ENCODE data around the gene ANKLE1. TPM values are rescaled to one million over a fixed set of nuclear protein-coding genes. Genes with fewer than 3 reads are reported as not detected.
A peak's percentile ranks its signal among the peaks of the same experiment; 100 is the strongest.

The ANKLE1 gene
- total and polyA plus RNA-seq, 2 donors (not counting 3 experiments of a cell fraction or from before 2014, with no cell fraction given), result 1.9 to 3.1 TPM

- Histone ChIP-seq H3K27me3 (ENCODE audit: control insufficient read depth in 2 of 2, insufficient read depth in 2 of 2, low read length in 2 of 2) (no peaks in the 10 kb centered on the region), H4K20me1 (replicated peaks; ENCODE audit: control insufficient read depth, extremely low read depth, insufficient read depth, low read length) (no peaks in the 10 kb centered on the region), H3K9ac (replicated peaks; ENCODE audit: extremely low read depth, insufficient read depth, low read length) (no peak overlapping the region), H3K9me1 (replicated peaks; ENCODE audit: control insufficient read depth, extremely low read depth, insufficient read depth, low read length) (no peaks in the 10 kb centered on the region), H3K4me3 (replicated peaks in 1 of 3; ENCODE audit: insufficient read depth in 1 of 3, low read depth in 1 of 3, low read length in 3 of 3) (no peak overlapping the region), H3K79me2 (ENCODE audit: control insufficient read depth, insufficient read depth, low read length) (no peaks in the 10 kb centered on the region), H2AFZ (ENCODE audit: low read depth, low read length) (no peak overlapping the region), H3K27ac (ENCODE audit: insufficient read depth, low read depth, low read length) (no peak overlapping the region), H3K9me3 (replicated peaks; ENCODE audit: control insufficient read depth, insufficient read depth, low read length) (no peaks in the 10 kb centered on the region), H3K4me1 (ENCODE audit: control insufficient read depth, extremely low read depth, insufficient read depth, low read length) (peaks cover 12% of the 10 kb centered on the region), H3K36me3 (ENCODE audit: control insufficient read depth in 2 of 2, extremely low read depth in 1 of 2, insufficient read depth in 2 of 2, low read length in 2 of 2) (peaks cover 0 to 3% of the 10 kb centered on the region in 2 experiments), H3K4me2 (ENCODE audit: insufficient read depth, low read length) (no peak overlapping the region)
- TF ChIP-seq, protein P1, sequence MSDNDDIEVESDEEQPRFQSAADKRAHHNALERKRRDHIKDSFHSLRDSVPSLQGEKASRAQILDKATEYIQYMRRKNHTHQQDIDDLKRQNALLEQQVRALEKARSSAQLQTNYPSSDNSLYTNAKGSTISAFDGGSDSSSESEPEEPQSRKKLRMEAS (IDR thresholded peaks at IDR 0.05; ENCODE audit: insufficient read depth, insufficient read length), result no peak
- TF ChIP-seq GATA2 (IDR thresholded peaks at IDR 0.05; ENCODE audit: insufficient read depth, insufficient read length, low read depth, low read length), result no peak
- no peak for TF ChIP-seq FOS (IDR thresholded peaks at IDR 0.05; ENCODE audit: borderline replicate concordance, insufficient read depth, low read length)
- DNase-seq (ENCODE audit: low read depth, low spot score) (no peak), FAIRE-seq (no peak)
- ChIA-PET POLR2A (no interaction called here), CTCF (interaction anchor here (0.8 to 4.4 kb wide), 14 partner anchors 11 to 98 kb away, joined by 3 to 70 read pairs (median 6); partner anchors contain the start of genes ABHD8, ANKLE1, ANO8 and MRPL34)
- dilution Hi-C loops (cut with MboI; ENCODE audit: extremely low pct_ligation_motif_present, low sequenced_read_pairs), result no loop called here
- no TSS peak for BruUV-seq (replicated peaks)
- intact Hi-C loops (cut with micrococcal nuclease), result loop anchor here (2.0 kb wide), 1 partner anchor 53 kb away; no protein-coding TSS in a partner anchor
Observed at GRCh38 chr19:17293605-17294004, 11.9 kb downstream of the ANKLE1 start.

- Histone ChIP-seq H3K4me2 (ENCODE audit: insufficient read depth, low read length) (no peak overlapping the region), H3K79me2 (ENCODE audit: control insufficient read depth, insufficient read depth, low read length) (no peaks in the 10 kb centered on the region), H3K9ac (replicated peaks; ENCODE audit: extremely low read depth, insufficient read depth, low read length) (no peak overlapping the region), H2AFZ (ENCODE audit: low read depth, low read length) (no peak overlapping the region), H3K27me3 (ENCODE audit: control insufficient read depth in 2 of 2, insufficient read depth in 2 of 2, low read length in 2 of 2) (no peaks in the 10 kb centered on the region), H3K4me3 (replicated peaks in 1 of 3; ENCODE audit: insufficient read depth in 1 of 3, low read depth in 1 of 3, low read length in 3 of 3) (no peak overlapping the region), H4K20me1 (replicated peaks; ENCODE audit: control insufficient read depth, extremely low read depth, insufficient read depth, low read length) (no peaks in the 10 kb centered on the region), H3K27ac (ENCODE audit: insufficient read depth, low read depth, low read length) (no peak overlapping the region), H3K9me3 (replicated peaks; ENCODE audit: control insufficient read depth, insufficient read depth, low read length) (no peaks in the 10 kb centered on the region), H3K4me1 (ENCODE audit: control insufficient read depth, extremely low read depth, insufficient read depth, low read length) (peaks cover 12% of the 10 kb centered on the region), H3K9me1 (replicated peaks; ENCODE audit: control insufficient read depth, extremely low read depth, insufficient read depth, low read length) (no peaks in the 10 kb centered on the region), H3K36me3 (ENCODE audit: control insufficient read depth in 2 of 2, extremely low read depth in 1 of 2, insufficient read depth in 2 of 2, low read length in 2 of 2) (peaks cover 0 to 3% of the 10 kb centered on the region in 2 experiments)
- no TSS peak for BruUV-seq (replicated peaks)
- intact Hi-C loops (cut with micrococcal nuclease), result no loop called here
- no peak for TF ChIP-seq GATA2 (IDR thresholded peaks at IDR 0.05; ENCODE audit: insufficient read depth, insufficient read length, low read depth, low read length)
- TF ChIP-seq POLR2A (IDR thresholded peaks at IDR 0.05; ENCODE audit: low read depth, low read length), result no peak
- no peak for TF ChIP-seq FOS (IDR thresholded peaks at IDR 0.05; ENCODE audit: borderline replicate concordance, insufficient read depth, low read length)
- no peak for TF ChIP-seq JUN (IDR thresholded peaks at IDR 0.05; ENCODE audit: borderline replicate concordance, insufficient read depth, insufficient read length, low read depth)
- TF ChIP-seq CTCF (IDR thresholded peaks at IDR 0.05; ENCODE audit: extremely low read depth in 1 of 2, insufficient read depth in 1 of 2, low read depth in 1 of 2, low read length in 2 of 2), result no peak
- TF ChIP-seq, protein P1 (IDR thresholded peaks at IDR 0.05; ENCODE audit: insufficient read depth, insufficient read length), result no peak
- TF ChIP-seq EZH2 (IDR thresholded peaks at IDR 0.05; ENCODE audit: borderline replicate concordance, low read depth, low read length, severe bottlenecking), result no peak
- TF ChIP-seq MYC (IDR thresholded peaks at IDR 0.05; ENCODE audit: low read depth, low read length), result no peak
- TF ChIP-seq POLR2AphosphoS5 (IDR thresholded peaks at IDR 0.05; ENCODE audit: insufficient read depth, low read depth, low read length), result no peak
- POLR2A ChIA-PET, result no interaction called here
- dilution Hi-C loops (cut with MboI; ENCODE audit: extremely low pct_ligation_motif_present, low sequenced_read_pairs), result no loop called here
- peak; percentile 26 for FAIRE-seq
- CTCF ChIA-PET, result interaction anchor here (0.8 to 4.4 kb wide), 6 partner anchors 10 to 97 kb away, joined by 3 to 70 read pairs (median 9); partner anchors contain the start of genes ABHD8, ANKLE1 and MRPL34
- DNase-seq (ENCODE audit: low read depth, low spot score), result no peak
Observed at GRCh38 chr19:17294051-17294891, 12.6 kb downstream of the ANKLE1 start.
